ENCODE measurements around the gene MYO5B.
"Not testable (repeated sequence)": the region's sequence is repeated elsewhere in the genome, so short reads cannot be mapped to it uniquely, and the experiment has no call there.

MYO5B gene

DNA sequence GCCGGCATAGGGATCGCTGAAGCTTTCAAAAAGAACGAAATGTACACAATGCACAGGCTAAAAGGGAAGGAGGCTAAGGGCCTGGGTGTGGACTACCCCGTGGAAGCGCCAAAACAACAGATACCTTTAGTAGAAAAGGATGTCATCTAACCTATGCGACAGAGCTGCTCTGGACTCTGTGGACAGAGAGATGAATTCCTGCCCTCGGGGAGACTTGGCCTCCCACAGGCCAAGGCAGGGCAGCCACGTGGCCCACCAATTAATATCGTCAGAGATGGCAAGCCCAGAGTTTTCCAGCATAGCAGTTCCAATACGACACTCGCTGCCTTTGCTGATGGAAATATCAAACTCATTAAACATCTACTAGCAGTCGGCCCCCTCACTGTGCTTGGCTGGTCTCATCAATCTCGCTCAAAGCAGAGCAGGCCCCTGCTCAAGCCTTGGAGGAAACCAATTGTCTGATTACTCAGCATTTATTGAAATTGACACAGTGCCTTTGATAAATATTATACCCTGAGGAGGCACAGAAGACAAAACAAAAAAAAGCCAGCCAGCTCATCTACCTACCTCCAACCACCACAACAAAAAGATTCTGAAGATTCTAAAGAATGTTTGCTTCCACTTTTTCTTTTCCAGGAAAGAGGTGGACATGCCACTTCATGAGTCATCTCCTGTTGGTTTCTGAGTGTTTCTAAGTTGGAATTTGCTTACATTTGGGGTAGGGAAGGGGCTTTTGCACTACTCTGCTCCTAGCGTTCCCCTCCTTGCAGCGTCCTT is 302.6 kb downstream of the MYO5B start:
- H3K9ac ChIP-seq = no peak overlapping the region
- no peak overlapping the region for H3K4me2 ChIP-seq
- no peaks in the 10 kb centered on the region for H3K79me2 ChIP-seq (ENCODE audit: insufficient read depth, low read depth)
- H3K4me1 ChIP-seq (ENCODE audit: low read depth, poor library complexity, severe bottlenecking) = no peaks in the 10 kb centered on the region
- H2AFZ ChIP-seq (ENCODE audit: low read depth) = no peak overlapping the region
- no peaks in the 10 kb centered on the region for H4K20me1 ChIP-seq (ENCODE audit: insufficient read depth)
- TF ChIP-seq, protein P1, sequence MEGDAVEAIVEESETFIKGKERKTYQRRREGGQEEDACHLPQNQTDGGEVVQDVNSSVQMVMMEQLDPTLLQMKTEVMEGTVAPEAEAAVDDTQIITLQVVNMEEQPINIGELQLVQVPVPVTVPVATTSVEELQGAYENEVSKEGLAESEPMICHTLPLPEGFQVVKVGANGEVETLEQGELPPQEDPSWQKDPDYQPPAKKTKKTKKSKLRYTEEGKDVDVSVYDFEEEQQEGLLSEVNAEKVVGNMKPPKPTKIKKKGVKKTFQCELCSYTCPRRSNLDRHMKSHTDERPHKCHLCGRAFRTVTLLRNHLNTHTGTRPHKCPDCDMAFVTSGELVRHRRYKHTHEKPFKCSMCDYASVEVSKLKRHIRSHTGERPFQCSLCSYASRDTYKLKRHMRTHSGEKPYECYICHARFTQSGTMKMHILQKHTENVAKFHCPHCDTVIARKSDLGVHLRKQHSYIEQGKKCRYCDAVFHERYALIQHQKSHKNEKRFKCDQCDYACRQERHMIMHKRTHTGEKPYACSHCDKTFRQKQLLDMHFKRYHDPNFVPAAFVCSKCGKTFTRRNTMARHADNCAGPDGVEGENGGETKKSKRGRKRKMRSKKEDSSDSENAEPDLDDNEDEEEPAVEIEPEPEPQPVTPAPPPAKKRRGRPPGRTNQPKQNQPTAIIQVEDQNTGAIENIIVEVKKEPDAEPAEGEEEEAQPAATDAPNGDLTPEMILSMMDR (conservative IDR thresholded peaks at IDR 0.05; ENCODE audit: low read depth, low read length) = no peak
- no peaks in the 10 kb centered on the region for H3K27me3 ChIP-seq (ENCODE audit: insufficient read depth, low read depth)
- H3K36me3 ChIP-seq (ENCODE audit: insufficient read depth) = no peaks in the 10 kb centered on the region
- H3K4me3 ChIP-seq (IDR thresholded peaks at IDR 0.05; ENCODE audit: insufficient read depth, low read depth, low read length) = no peak overlapping the region
- no peak overlapping the region for H3K27ac ChIP-seq

DNA sequence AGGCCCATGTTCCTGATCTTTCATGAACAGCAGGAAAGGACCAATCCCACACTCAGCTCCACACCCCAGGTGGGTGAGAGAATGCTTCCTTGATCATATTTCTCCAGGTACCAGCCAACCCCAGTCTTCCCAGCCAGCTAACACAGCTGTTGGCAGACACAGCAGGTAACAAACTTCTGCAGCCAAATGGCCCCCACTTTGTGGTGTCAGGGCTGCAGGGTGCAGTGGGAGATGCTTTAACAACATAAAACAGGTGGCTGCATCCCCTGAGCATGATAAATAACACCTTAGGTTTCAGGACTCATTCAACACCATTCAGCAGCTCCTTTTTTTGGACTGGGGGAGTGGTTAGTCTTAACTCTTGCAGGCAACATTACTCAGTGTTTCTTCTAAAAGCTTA is 304.9 kb downstream of the MYO5B start:
- H3K27ac ChIP-seq = no peak overlapping the region

DNA sequence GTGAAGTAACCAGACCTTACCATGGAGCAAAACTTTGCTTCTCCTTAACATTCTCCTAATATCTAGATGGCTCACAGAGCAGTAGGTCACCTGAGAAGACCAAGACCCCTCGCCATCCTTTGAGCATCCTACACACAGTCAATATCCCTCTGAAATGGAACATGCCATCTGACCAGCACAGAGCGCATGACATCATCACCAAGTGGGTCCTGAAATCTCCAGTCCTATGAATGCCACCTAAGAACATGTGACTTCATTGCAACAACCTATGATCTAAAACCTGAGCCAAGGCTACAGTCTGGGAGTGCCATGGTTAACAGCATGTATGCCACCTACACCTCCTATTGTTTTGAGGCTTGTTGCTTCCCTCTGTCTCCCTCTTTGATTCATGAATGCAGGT is 305.4 kb downstream of the MYO5B start:
- H2AFZ ChIP-seq (ENCODE audit: low read depth); H3K4me1 ChIP-seq (ENCODE audit: low read depth, poor library complexity, severe bottlenecking); H3K9ac ChIP-seq; H3K36me3 ChIP-seq (ENCODE audit: insufficient read depth); H3K27ac ChIP-seq; H3K4me3 ChIP-seq (IDR thresholded peaks at IDR 0.05; ENCODE audit: insufficient read depth, low read depth, low read length); H3K79me2 ChIP-seq (ENCODE audit: insufficient read depth, low read depth); H3K4me2 ChIP-seq; H4K20me1 ChIP-seq (ENCODE audit: insufficient read depth); H3K27me3 ChIP-seq (ENCODE audit: insufficient read depth, low read depth): not testable (repeated sequence)

More for the DNA sequence above, 304.9 kb downstream of the MYO5B start:
- H3K9ac ChIP-seq = no peak overlapping the region
- no peaks in the 10 kb centered on the region for H3K27me3 ChIP-seq (ENCODE audit: insufficient read depth, low read depth)
- H3K4me3 ChIP-seq (IDR thresholded peaks at IDR 0.05; ENCODE audit: insufficient read depth, low read depth, low read length) = no peak overlapping the region
- no peaks in the 10 kb centered on the region for H4K20me1 ChIP-seq (ENCODE audit: insufficient read depth)
- no peaks in the 10 kb centered on the region for H3K4me1 ChIP-seq (ENCODE audit: low read depth, poor library complexity, severe bottlenecking)
- no peak overlapping the region for H2AFZ ChIP-seq (ENCODE audit: low read depth)
- TF ChIP-seq, protein P1 (conservative IDR thresholded peaks at IDR 0.05; ENCODE audit: low read depth, low read length) = no peak
- H3K36me3 ChIP-seq (ENCODE audit: insufficient read depth) = no peaks in the 10 kb centered on the region
- H3K79me2 ChIP-seq (ENCODE audit: insufficient read depth, low read depth) = no peaks in the 10 kb centered on the region
- H3K4me2 ChIP-seq = no peak overlapping the region

DNA sequence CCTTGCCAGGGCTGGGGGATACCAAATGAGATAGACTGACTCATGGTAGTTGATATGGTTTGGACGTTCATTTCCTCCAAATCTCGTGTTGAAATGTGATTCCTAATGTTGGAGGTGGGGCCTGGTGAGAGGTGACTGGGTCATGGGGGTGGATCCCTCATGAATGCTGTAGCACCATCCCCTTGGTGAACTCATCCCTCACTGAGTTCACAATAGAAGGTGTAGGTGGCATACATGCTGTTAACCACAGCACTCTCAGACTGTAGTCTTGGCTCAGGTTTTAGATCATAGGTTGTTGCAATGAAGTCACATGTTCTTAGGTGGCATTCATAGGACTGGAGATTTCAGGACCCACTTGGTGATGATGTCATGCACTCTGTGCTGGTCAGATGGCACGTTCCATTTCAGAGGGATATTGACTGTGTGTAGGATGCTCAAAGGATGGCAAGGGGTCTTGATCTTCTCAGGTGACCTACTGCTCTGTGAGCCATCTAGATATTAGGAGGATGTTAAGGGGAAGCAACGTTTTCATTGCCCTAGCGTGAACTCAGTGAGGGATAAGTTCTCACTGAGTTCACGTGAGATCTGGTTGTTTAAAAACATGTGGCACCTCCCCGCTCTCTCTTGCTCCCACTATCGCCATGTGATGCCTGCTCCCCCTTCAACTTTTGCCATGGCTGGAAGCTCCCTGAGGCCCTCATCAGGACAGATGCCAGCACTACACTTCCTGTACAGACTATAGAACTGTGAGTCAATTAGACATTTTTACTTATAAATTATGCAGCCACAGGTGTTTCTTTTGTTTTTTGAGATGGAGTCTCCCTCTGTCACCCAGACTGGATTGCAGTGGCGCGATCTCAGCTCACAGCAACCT is 307.8 kb downstream of the MYO5B start:
- Histone ChIP-seq H3K79me2 (ENCODE audit: insufficient read depth, low read depth) (no peaks in the 10 kb centered on the region), H3K4me3 (IDR thresholded peaks at IDR 0.05; ENCODE audit: insufficient read depth, low read depth, low read length) (no peak overlapping the region), H2AFZ (ENCODE audit: low read depth) (no peak overlapping the region), H3K27me3 (ENCODE audit: insufficient read depth, low read depth) (no peaks in the 10 kb centered on the region), H3K9ac (no peak overlapping the region), H4K20me1 (ENCODE audit: insufficient read depth) (no peaks in the 10 kb centered on the region), H3K4me1 (ENCODE audit: low read depth, poor library complexity, severe bottlenecking) (no peaks in the 10 kb centered on the region), H3K27ac (no peak overlapping the region), H3K36me3 (ENCODE audit: insufficient read depth) (no peaks in the 10 kb centered on the region), H3K4me2 (no peak overlapping the region)
- TF ChIP-seq, protein P1 (conservative IDR thresholded peaks at IDR 0.05; ENCODE audit: low read depth, low read length) = no peak
